HepG2 (cell line): Measurements from ENCODE around the gene MADCAM1. TPM values are rescaled to one million over a fixed set of nuclear protein-coding genes. Genes with fewer than 3 reads are reported as not detected.

Experiments used
- ATAC-seq: fragments of 200-7000 bp; cut with Tn5 transposase; 3 replicates; pipeline ENCODE4 v1.9.1; 2020; ENCODE audit warnings: mild to moderate bottlenecking, moderate library complexity
- BruUV-seq: library from RNA; stranded (reverse); fragments of 400-500 nt; replicated peaks from 2 replicates; lab custom pipeline; 2021; lab: Mats Ljungman, UMichigan
- CTCF ChIA-PET: fragments of 300-600 bp; formaldehyde crosslinking; extraction: SDS; loops from one replicate; lab custom pipeline; 2021; ENCODE audit warnings: low total read pairs, inconsistent platforms, low intra/inter-chr PET ratio; lab: Yijun Ruan, JAX
- POLR2A ChIA-PET: fragments of 350-600 bp; sonication (Branson Sonifier 250); formaldehyde crosslinking; loops from one replicate; lab custom pipeline; 2020; ENCODE audit warnings: antibody characterized with exemption, inconsistent platforms; lab: Yijun Ruan, JAX
- DNase-seq: peaks from one replicate; pipeline ENCODE4 v3.0.0-alpha.2; 2015; ENCODE audit warnings: low spot score
- FAIRE-seq: peaks from 3 replicates; lab custom pipeline; 2011; peaks lifted over from hg19 to GRCh38; lab: Jason Lieb, UNC
- H2AFZ ChIP-seq: one replicate; pipeline ENCODE4 v1.6.1; 2011; ENCODE audit warnings: low read length, inconsistent platforms
- H3K27ac ChIP-seq: fragments of 300-600 bp; 3 replicates; pipeline ENCODE4 v1.8.0; 2011; ENCODE audit warnings: mixed run types, mild to moderate bottlenecking, mixed read lengths, low read length, inconsistent platforms; ENCODE audit not compliant: insufficient read depth; ENCODE audit errors: extremely low read length
- H3K27me3 ChIP-seq, 2 experiments: fragments of 200-600 bp in 1 of 2; 2 replicates in 1 of 2; 3 replicates in 1 of 2; pipeline versions ENCODE4 v1.6.0 to v1.8.0; 2011; ENCODE audit warnings: low read length in 2 of 2, mild to moderate bottlenecking in 2 of 2, moderate library complexity in 2 of 2, inconsistent platforms in 1 of 2; ENCODE audit not compliant: insufficient read depth in 2 of 2, control insufficient read depth in 1 of 2
- H3K36me3 ChIP-seq, 2 experiments: fragments of 200-600 bp in 1 of 2; replicated peaks in 1 of 2; 2 replicates in 1 of 2; 3 replicates in 1 of 2; pipeline versions ENCODE4 v1.5.1 to v1.8.0; 2011; ENCODE audit warnings: low read length in 2 of 2, inconsistent platforms in 1 of 2; ENCODE audit not compliant: insufficient read depth in 2 of 2, control insufficient read depth in 1 of 2
- H3K4me1 ChIP-seq: 2 replicates; pipeline ENCODE4 v1.5.1; 2012; ENCODE audit warnings: low read length, inconsistent platforms; ENCODE audit not compliant: insufficient read depth
- H3K4me2 ChIP-seq: 2 replicates; pipeline ENCODE4 v1.6.0; 2011; ENCODE audit warnings: low read depth, low read length, inconsistent platforms
- H3K4me3 ChIP-seq, 3 experiments: fragments of 200-600 bp in 1 of 3; sonication (generic), shearing (Covaris generic) in 1 of 3; replicated peaks in 1 of 3; 2 replicates each; pipeline ENCODE4 v1.5.1; 2011 to 2016; ENCODE audit warnings: low read length in 3 of 3, inconsistent platforms in 2 of 3, low read depth in 2 of 3, mild to moderate bottlenecking in 2 of 3, control low read depth in 1 of 3, mixed read lengths in 1 of 3; ENCODE audit not compliant: insufficient read depth in 1 of 3
- H3K79me2 ChIP-seq: one replicate; pipeline ENCODE4 v1.6.1; 2011; ENCODE audit warnings: low read length, inconsistent platforms; ENCODE audit not compliant: insufficient read depth
- H3K9ac ChIP-seq: 2 replicates; pipeline ENCODE4 v1.6.0; 2011; ENCODE audit warnings: mild to moderate bottlenecking, low read depth, low read length, inconsistent platforms; ENCODE audit not compliant: insufficient read depth
- H3K9me3 ChIP-seq: 2 replicates; pipeline ENCODE4 v1.5.1; 2012; ENCODE audit warnings: mild to moderate bottlenecking, low read length
- H4K20me1 ChIP-seq: 2 replicates; pipeline ENCODE4 v1.6.0; 2011; ENCODE audit warnings: inconsistent platforms, mild to moderate bottlenecking, low read length, moderate library complexity; ENCODE audit not compliant: insufficient read depth
- DDIT3 ChIP-seq: sonication (generic); formaldehyde crosslinking; IDR thresholded peaks from 2 replicates; pipeline ENCODE4 v1.4.0; 2020; ENCODE audit warnings: mild to moderate bottlenecking, missing genetic modification reagents
- FOXC1 ChIP-seq: sonication (generic); formaldehyde crosslinking; IDR thresholded peaks from 2 replicates; pipeline ENCODE4 v1.8.0; 2022; ENCODE audit warnings: mild to moderate bottlenecking, missing genetic modification reagents, borderline replicate concordance
- ISX ChIP-seq: sonication (generic); formaldehyde crosslinking; conservative IDR thresholded peaks from 2 replicates; pipeline ENCODE4 v1.5.0; 2020; ENCODE audit warnings: missing genetic modification reagents
- KDM4B ChIP-seq: sonication (generic); formaldehyde crosslinking; IDR thresholded peaks from 2 replicates; pipeline ENCODE4 v1.4.0; 2020; ENCODE audit warnings: missing genetic modification reagents
- POLR2AphosphoS5 ChIP-seq: IDR thresholded peaks from 2 replicates; pipeline ENCODE4 v1.6.1; 2012; ENCODE audit warnings: low read depth, low read length
- TRIM24 ChIP-seq: sonication (generic); formaldehyde crosslinking; IDR thresholded peaks from 2 replicates; pipeline ENCODE4 v1.8.0; 2022; ENCODE audit warnings: mild to moderate bottlenecking, missing genetic modification reagents
- U2AF2 ChIP-seq: fragments of 200-400 bp; formaldehyde crosslinking; IDR thresholded peaks from 2 replicates; pipeline ENCODE4 v1.6.1; 2017; ENCODE audit warnings: low read depth, mild to moderate bottlenecking, low read length
- ZFP36 ChIP-seq: fragments of 150-350 bp; IDR thresholded peaks from 2 replicates; pipeline ENCODE4 v1.6.1; 2018; ENCODE audit warnings: borderline replicate concordance, low read length, low read depth; ENCODE audit not compliant: partially characterized antibody
- ZMYM3 ChIP-seq: sonication (generic); formaldehyde crosslinking; IDR thresholded peaks from 2 replicates; pipeline ENCODE4 v1.5.1; 2020; ENCODE audit warnings: mild to moderate bottlenecking, missing genetic modification reagents
- ZNF17 ChIP-seq: sonication (generic); formaldehyde crosslinking; IDR thresholded peaks from 2 replicates; pipeline ENCODE4 v1.5.0; 2020; ENCODE audit warnings: mild to moderate bottlenecking, missing genetic modification reagents
- ZNF329 ChIP-seq: sonication (generic); formaldehyde crosslinking; IDR thresholded peaks from 2 replicates; pipeline ENCODE4 v1.9.0; 2021; ENCODE audit warnings: low read depth, mild to moderate bottlenecking, missing genetic modification reagents
- ZNF414 ChIP-seq: sonication (generic); formaldehyde crosslinking; IDR thresholded peaks from 2 replicates; pipeline ENCODE4 v1.5.0; 2020; ENCODE audit warnings: missing genetic modification reagents
- ZNF589 ChIP-seq: sonication (generic); formaldehyde crosslinking; conservative IDR thresholded peaks from 2 replicates; pipeline ENCODE4 v1.8.0; 2022; ENCODE audit warnings: mild to moderate bottlenecking, moderate library complexity, missing genetic modification reagents
- WGBS: methylation state at CpG from one replicate; pipeline ENCODE4 v1.1.6; 2017; ENCODE audit warnings: low lambda C conversion rate; 5-methylcytosine and 5-hydroxymethylcytosine counted together
- in situ Hi-C: cut with HindIII; loops from 2 replicates; pipeline ENCODE4 v1.10.0; 2017; ENCODE audit warnings: low pct_unique_long_range_greater_than_20kb; ENCODE audit not compliant: extremely low pct_ligation_motif_present
- intact Hi-C: fragments of 100-400 bp; cut with micrococcal nuclease; formaldehyde crosslinking; loops from one replicate; pipeline ENCODE4 v1.10.0; 2022; ENCODE audit not compliant: unreplicated experiment
- polyA plus RNA-seq, 8 experiments: library from polyadenylated mRNA; depleted of rRNA in 3 of 8; stranded (reverse) in 7 of 8; unstranded in 1 of 8; fragments of >200 nt; fragmentation: Illumina TruSeq in 4 of 8; extraction: Trizol in 4 of 8; gene quantifications; 2 replicates each; pipeline versions ENCODE4 v1.2.1 to v1.2.3, GENCODE V29; 2011 to 2016; ENCODE audit warnings: low read depth in 4 of 8, missing spikeins in 1 of 8, mixed read lengths in 1 of 8; ENCODE audit not compliant: insufficient read depth in 1 of 8
- total RNA-seq, 5 experiments: library from RNA; depleted of rRNA; stranded (reverse); fragments of >200 nt; fragmentation: Illumina TruSeq; extraction: Trizol; gene quantifications; 2 replicates each; pipeline ENCODE4 v1.2.3, GENCODE V29; 2016; ENCODE audit warnings: low read depth in 1 of 5
- TF ChIP-seq, protein P1 (sequence below): sonication (generic); formaldehyde crosslinking; IDR thresholded peaks from 2 replicates; pipeline ENCODE4 v1.4.0; 2020; ENCODE audit warnings: missing genetic modification reagents, mild to moderate bottlenecking, borderline replicate concordance
- TF ChIP-seq, protein P2 (sequence below): sonication (generic); formaldehyde crosslinking; conservative IDR thresholded peaks from 2 replicates; pipeline ENCODE4 v1.8.1; 2023; ENCODE audit warnings: missing genetic modification reagents
- TF ChIP-seq, protein P3 (sequence below): sonication (generic); formaldehyde crosslinking; IDR thresholded peaks from 2 replicates; pipeline ENCODE4 v1.5.0; 2020; ENCODE audit warnings: mild to moderate bottlenecking, missing genetic modification reagents, moderate library complexity

MADCAM1 gene
- total and polyA plus RNA-seq, 2 of the 13 experiments (the other 11 are each of a cell fraction or from before 2014, with no cell fraction given): 0.29 to 0.33 TPM

DNA sequence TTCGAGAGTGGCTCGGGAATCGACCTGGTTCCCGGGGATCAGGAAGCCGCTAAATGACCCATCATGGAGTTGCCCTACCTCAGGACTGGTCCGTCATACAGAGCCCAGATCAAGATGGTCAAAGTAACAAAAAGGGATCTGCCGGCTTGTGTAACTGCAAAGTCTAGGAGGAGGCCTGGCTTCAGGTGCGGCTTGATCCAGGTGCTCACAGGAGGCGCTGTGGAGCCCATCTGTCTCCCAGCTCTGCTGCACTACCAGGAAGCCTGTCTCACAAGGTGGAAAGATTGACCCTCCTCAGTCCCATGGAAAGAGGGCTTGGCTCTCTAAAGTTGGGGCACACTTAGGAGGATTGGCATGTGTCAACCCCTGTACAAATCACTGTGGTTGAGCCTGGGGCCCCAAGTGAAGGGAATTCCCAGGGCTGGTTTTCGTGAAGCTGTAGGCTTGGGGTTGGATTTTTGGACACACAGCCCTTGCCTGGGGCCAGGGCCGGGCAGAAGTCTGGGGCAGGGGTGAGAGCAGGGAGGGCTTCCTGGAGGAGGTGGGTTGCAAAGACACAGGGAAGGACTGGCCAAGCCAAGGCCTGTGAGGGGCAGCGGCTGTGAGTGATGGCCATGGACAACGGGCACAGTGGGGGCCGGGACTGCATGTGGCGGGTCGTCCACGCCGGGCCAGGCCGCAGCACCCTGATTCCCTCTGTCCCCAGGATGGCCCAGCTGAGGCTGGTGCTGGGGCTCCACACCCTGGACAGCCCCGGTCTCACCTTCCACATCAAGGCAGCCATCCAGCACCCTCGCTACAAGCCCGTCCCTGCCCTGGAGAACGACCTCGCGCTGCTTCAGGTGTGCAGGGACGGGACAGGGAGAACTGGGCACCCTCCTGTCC lies 51.8 kb downstream of the MADCAM1 start:
- Histone ChIP-seq H3K4me2 (no peak overlapping the region), H3K9ac (no peak overlapping the region), H3K27ac (no peak overlapping the region), H3K36me3 (no peaks in the 10 kb centered on the region), H2AFZ (no peak overlapping the region), H3K4me3 (no peak overlapping the region), H3K27me3 (peaks cover 5 to 17% of the 10 kb centered on the region in 2 experiments; a peak in 3 of 5 replicates), H4K20me1 (peaks cover 2% of the 10 kb centered on the region; the same call in 1 of the 2 replicates), H3K79me2 (no peaks in the 10 kb centered on the region), H3K4me1 (peaks cover 16% of the 10 kb centered on the region), H3K9me3 (no peaks in the 10 kb centered on the region)
- in situ Hi-C loops: no loop called here
- FAIRE-seq: no peak
- DNase-seq: no peak
- ATAC-seq: peak; percentile 17
- POLR2A ChIA-PET: no interaction called here
- WGBS: 73% methylated on average over 8 of the region's 26 CpGs
- intact Hi-C loops: no loop called here
- BruUV-seq: no TSS peak
- CTCF ChIA-PET: no interaction called here
- TF ChIP-seq, protein P1, sequence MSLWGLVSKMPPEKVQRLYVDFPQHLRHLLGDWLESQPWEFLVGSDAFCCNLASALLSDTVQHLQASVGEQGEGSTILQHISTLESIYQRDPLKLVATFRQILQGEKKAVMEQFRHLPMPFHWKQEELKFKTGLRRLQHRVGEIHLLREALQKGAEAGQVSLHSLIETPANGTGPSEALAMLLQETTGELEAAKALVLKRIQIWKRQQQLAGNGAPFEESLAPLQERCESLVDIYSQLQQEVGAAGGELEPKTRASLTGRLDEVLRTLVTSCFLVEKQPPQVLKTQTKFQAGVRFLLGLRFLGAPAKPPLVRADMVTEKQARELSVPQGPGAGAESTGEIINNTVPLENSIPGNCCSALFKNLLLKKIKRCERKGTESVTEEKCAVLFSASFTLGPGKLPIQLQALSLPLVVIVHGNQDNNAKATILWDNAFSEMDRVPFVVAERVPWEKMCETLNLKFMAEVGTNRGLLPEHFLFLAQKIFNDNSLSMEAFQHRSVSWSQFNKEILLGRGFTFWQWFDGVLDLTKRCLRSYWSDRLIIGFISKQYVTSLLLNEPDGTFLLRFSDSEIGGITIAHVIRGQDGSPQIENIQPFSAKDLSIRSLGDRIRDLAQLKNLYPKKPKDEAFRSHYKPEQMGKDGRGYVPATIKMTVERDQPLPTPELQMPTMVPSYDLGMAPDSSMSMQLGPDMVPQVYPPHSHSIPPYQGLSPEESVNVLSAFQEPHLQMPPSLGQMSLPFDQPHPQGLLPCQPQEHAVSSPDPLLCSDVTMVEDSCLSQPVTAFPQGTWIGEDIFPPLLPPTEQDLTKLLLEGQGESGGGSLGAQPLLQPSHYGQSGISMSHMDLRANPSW (CRISPR knock-in tag): no peak
- TF ChIP-seq TRIM24 (CRISPR knock-in tag): no peak
- TF ChIP-seq ZNF414 (CRISPR knock-in tag): no peak
- peak; percentile 12; the same call in 1 of the 2 replicates for TF ChIP-seq ZMYM3
- TF ChIP-seq POLR2AphosphoS5: no peak
- TF ChIP-seq FOXC1 (CRISPR knock-in tag): no peak
- no peak for TF ChIP-seq U2AF2
- no peak for TF ChIP-seq ZNF589 (CRISPR knock-in tag)
- TF ChIP-seq ISX: no peak
- no peak for TF ChIP-seq KDM4B (CRISPR knock-in tag)
- TF ChIP-seq ZFP36: peak; percentile 82
- TF ChIP-seq, protein P2, sequence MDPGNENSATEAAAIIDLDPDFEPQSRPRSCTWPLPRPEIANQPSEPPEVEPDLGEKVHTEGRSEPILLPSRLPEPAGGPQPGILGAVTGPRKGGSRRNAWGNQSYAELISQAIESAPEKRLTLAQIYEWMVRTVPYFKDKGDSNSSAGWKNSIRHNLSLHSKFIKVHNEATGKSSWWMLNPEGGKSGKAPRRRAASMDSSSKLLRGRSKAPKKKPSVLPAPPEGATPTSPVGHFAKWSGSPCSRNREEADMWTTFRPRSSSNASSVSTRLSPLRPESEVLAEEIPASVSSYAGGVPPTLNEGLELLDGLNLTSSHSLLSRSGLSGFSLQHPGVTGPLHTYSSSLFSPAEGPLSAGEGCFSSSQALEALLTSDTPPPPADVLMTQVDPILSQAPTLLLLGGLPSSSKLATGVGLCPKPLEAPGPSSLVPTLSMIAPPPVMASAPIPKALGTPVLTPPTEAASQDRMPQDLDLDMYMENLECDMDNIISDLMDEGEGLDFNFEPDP (CRISPR knock-in tag): 0 out of 2 replicates have a peak, but pooled peaks have one; percentile 62
- TF ChIP-seq, protein P3, sequence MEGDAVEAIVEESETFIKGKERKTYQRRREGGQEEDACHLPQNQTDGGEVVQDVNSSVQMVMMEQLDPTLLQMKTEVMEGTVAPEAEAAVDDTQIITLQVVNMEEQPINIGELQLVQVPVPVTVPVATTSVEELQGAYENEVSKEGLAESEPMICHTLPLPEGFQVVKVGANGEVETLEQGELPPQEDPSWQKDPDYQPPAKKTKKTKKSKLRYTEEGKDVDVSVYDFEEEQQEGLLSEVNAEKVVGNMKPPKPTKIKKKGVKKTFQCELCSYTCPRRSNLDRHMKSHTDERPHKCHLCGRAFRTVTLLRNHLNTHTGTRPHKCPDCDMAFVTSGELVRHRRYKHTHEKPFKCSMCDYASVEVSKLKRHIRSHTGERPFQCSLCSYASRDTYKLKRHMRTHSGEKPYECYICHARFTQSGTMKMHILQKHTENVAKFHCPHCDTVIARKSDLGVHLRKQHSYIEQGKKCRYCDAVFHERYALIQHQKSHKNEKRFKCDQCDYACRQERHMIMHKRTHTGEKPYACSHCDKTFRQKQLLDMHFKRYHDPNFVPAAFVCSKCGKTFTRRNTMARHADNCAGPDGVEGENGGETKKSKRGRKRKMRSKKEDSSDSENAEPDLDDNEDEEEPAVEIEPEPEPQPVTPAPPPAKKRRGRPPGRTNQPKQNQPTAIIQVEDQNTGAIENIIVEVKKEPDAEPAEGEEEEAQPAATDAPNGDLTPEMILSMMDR (CRISPR knock-in tag): peak; percentile 17; the same call in 1 of the 2 replicates
- no peak for TF ChIP-seq DDIT3
- TF ChIP-seq ZNF329 (CRISPR knock-in tag): peak; percentile 100
- TF ChIP-seq ZNF17: no peak
